HFFc6 (cell line): ENCODE data around the gene SMAP2. TPM values are rescaled to one million over a fixed set of nuclear protein-coding genes. Genes with fewer than 3 reads are reported as not detected.
A peak's percentile ranks its signal among the peaks of the same experiment; 100 is the strongest.

Experiments used
- DNase-seq: peaks from one replicate; pipeline ENCODE4 v3.0.0-alpha.2; 2018
- H3K27ac Mint-ChIP-seq: 2 replicates; pipeline ENCODE4 v1.8.0; 2020; ENCODE audit warnings: mild to moderate bottlenecking, mixed read lengths
- H3K27me3 Mint-ChIP-seq: 2 replicates; pipeline ENCODE4 v1.8.0; 2021; ENCODE audit warnings: mild to moderate bottlenecking, moderate library complexity, mixed read lengths; ENCODE audit not compliant: insufficient read depth
- H3K36me3 Mint-ChIP-seq: 2 replicates; pipeline ENCODE4 v1.8.0; 2021; ENCODE audit warnings: low read depth, mixed read lengths
- H3K4me1 Mint-ChIP-seq: 2 replicates; pipeline ENCODE4 v1.8.0; 2020; ENCODE audit warnings: low read depth, mixed read lengths
- H3K4me3 Mint-ChIP-seq: 2 replicates; pipeline ENCODE4 v1.8.0; 2020; ENCODE audit warnings: mild to moderate bottlenecking, moderate library complexity, mixed read lengths
- H3K9me3 Mint-ChIP-seq: 2 replicates; pipeline ENCODE4 v1.8.0; 2020; ENCODE audit warnings: mild to moderate bottlenecking, mixed read lengths
- CTCF ChIP-seq: fragments of 200-600 bp; sonication (generic); IDR thresholded peaks from 2 replicates; pipeline ENCODE4 v1.5.0; 2021; ENCODE audit warnings: antibody characterized with exemption, mild to moderate bottlenecking
- total RNA-seq, 6 experiments: library from RNA; stranded (reverse); fragmentation: NEBNext Ultra II Directional; extraction: Animal tissue kit (Norgen Biotek cat#: 25700); gene quantifications; 2 replicates in 1 of 6; 3 replicates in 5 of 6; pipeline ENCODE4 v1.2.3, GENCODE V29; 2021

The SMAP2 gene
- total RNA-seq, 6 experiments from 2014 or later: 27.7 to 37.5 (median 32.7) TPM

- Mint-ChIP-seq H3K4me1 (peaks cover 11% of the 10 kb centered on the region; the same call in 1 of the 2 replicates), H3K27ac (peak overlapping the region; percentile 22; the same call in 1 of the 2 replicates), H3K9me3 (no peaks in the 10 kb centered on the region), H3K4me3 (no peak overlapping the region), H3K27me3 (no peaks in the 10 kb centered on the region; the same call in 1 of the 2 replicates), H3K36me3 (0 out of 2 replicates have a peak, but pooled peaks cover 4% of the 10 kb centered on the region)
- DNase-seq: no peak
- TF ChIP-seq CTCF: no peak
Measured at GRCh38 chr1:40435876-40436275, 62.3 kb downstream of the SMAP2 start.

GRCh38 chr1:40438391-40439015 is 65.0 kb downstream of the SMAP2 start:
- peak; percentile 89 for TF ChIP-seq CTCF
- Mint-ChIP-seq H3K27ac (no peak overlapping the region), H3K27me3 (no peaks in the 10 kb centered on the region; the same call in 1 of the 2 replicates), H3K36me3 (no peaks in the 10 kb centered on the region), H3K4me3 (no peak overlapping the region), H3K4me1 (peaks cover 11% of the 10 kb centered on the region; the same call in 1 of the 2 replicates), H3K9me3 (no peaks in the 10 kb centered on the region)
- DNase-seq: peak; percentile 33

GRCh38 chr1:40439247-40439646 is 65.7 kb downstream of the SMAP2 start:
- peaks cover 11% of the 10 kb centered on the region; the same call in 1 of the 2 replicates for H3K4me1 Mint-ChIP-seq
- no peak for TF ChIP-seq CTCF
- H3K36me3 Mint-ChIP-seq: 0 out of 2 replicates have a peak, but pooled peaks cover 5% of the 10 kb centered on the region
- H3K9me3 Mint-ChIP-seq: no peaks in the 10 kb centered on the region
- H3K27me3 Mint-ChIP-seq: no peaks in the 10 kb centered on the region; the same call in 1 of the 2 replicates
- no peak overlapping the region for H3K4me3 Mint-ChIP-seq
- no peak for DNase-seq
- no peak overlapping the region for H3K27ac Mint-ChIP-seq

- Mint-ChIP-seq H3K4me1 (peaks cover 23% of the 10 kb centered on the region), H3K4me3 (peak within 1 kb of the TSS; percentile 93), H3K27ac (peak within 1 kb of the TSS; percentile 85), H3K27me3 (no peaks in the 10 kb centered on the region; the same call in 1 of the 2 replicates), H3K9me3 (peaks cover 60% of the 10 kb centered on the region), H3K36me3 (peaks cover 56% of the 10 kb centered on the region)
- peak; percentile 17; the same call in 1 of the 2 replicates for TF ChIP-seq CTCF
- peak; percentile 91 for DNase-seq
Measured at GRCh38 chr1:40449684-40450494, 76.4 kb downstream of the SMAP2 start, which contains the start of gene ZFP69B. Gene ZFP69B, plus strand, starts transcription at chr1:40450476. Its CDS starts 486 bp downstream, at chr1:40450962.

- peak; percentile 33 for DNase-seq
- H3K4me3 Mint-ChIP-seq: peak overlapping the region; percentile 93
- no peak for TF ChIP-seq CTCF
- peaks cover 60% of the 10 kb centered on the region for H3K9me3 Mint-ChIP-seq
- H3K27me3 Mint-ChIP-seq: no peaks in the 10 kb centered on the region; the same call in 1 of the 2 replicates
- peaks cover 23% of the 10 kb centered on the region for H3K4me1 Mint-ChIP-seq
- H3K36me3 Mint-ChIP-seq: peaks cover 56% of the 10 kb centered on the region
- peak overlapping the region; percentile 85 for H3K27ac Mint-ChIP-seq
Measured at GRCh38 chr1:40450495-40451237, 77.1 kb downstream of the SMAP2 start.
